CD8-positive, alpha-beta memory T cell (primary cell): ENCODE results near the gene DERL2. TPM values are rescaled to one million over a fixed set of nuclear protein-coding genes. Genes with fewer than 3 reads are reported as not detected.

Experiments used
- polyA plus RNA-seq: library from polyadenylated mRNA; unstranded; fragments of 300-500 nt; fragmentation: Illumina TruSeq; gene quantifications from one replicate; pipeline ENCODE4 v1.2.3, GENCODE V29; 2021
- total RNA-seq, 2 experiments: library from RNA; stranded (reverse); gene quantifications; one replicate each; pipeline ENCODE4 v1.2.3, GENCODE V29; 2021

DERL2 gene
- total and polyA plus RNA-seq, 3 experiments from 2014 or later = 89.8 to 98.3 (median 92.0) TPM

Other genes starting within 250 kb of the DERL2 start
- 10 to 100 TPM; 60.9 to 64.0 TPM for gene RABEP1, start 203.9 kb downstream of the DERL2 start, total RNA-seq
- gene RABEP1, start 203.9 kb downstream of the DERL2 start, polyA plus RNA-seq = 44.4 TPM
- gene NUP88, start 66.5 kb downstream of the DERL2 start, total RNA-seq = 100 to 1,000 TPM; 131 to 144 TPM
- gene NUP88, start 66.5 kb downstream of the DERL2 start, polyA plus RNA-seq = 113 TPM
- 10 to 100 TPM; 50.6 to 51.0 TPM for gene RPAIN, start 66.0 kb downstream of the DERL2 start, total RNA-seq
- 36.9 TPM for gene RPAIN, start 66.0 kb downstream of the DERL2 start, polyA plus RNA-seq
- 100 to 1,000 TPM; 544 to 565 TPM for gene C1QBP, start 47.0 kb downstream of the DERL2 start, total RNA-seq
- 241 TPM for gene C1QBP, start 47.0 kb downstream of the DERL2 start, polyA plus RNA-seq
- 10 to 100 TPM; 49.7 to 50.8 TPM for gene DHX33, start 17.2 kb downstream of the DERL2 start, total RNA-seq
- gene DHX33, start 17.2 kb downstream of the DERL2 start, polyA plus RNA-seq = 0.54 TPM
- gene MIS12, start 388 bp upstream of the DERL2 start, total RNA-seq = 10 to 100 TPM; 47.3 to 48.1 TPM
- gene MIS12, start 388 bp upstream of the DERL2 start, polyA plus RNA-seq = 21.7 TPM
- gene NLRP1, start 98.3 kb upstream of the DERL2 start, total RNA-seq = 10 to 100 TPM; 33.8 to 35.2 TPM
- 37.6 TPM for gene NLRP1, start 98.3 kb upstream of the DERL2 start, polyA plus RNA-seq